ENCODE data around the gene ADCY9.

ADCY9 gene

GRCh38 chr16:4071686-4072561 lies 44.3 kb downstream of the ADCY9 start:
- no peak for TF ChIP-seq CTCF (conservative IDR thresholded peaks at IDR 0.05)
- no peak overlapping the region for H3K27ac ChIP-seq

- no peak overlapping the region for H3K27ac ChIP-seq
- no peak for TF ChIP-seq CTCF (conservative IDR thresholded peaks at IDR 0.05)
Observed at GRCh38 chr16:4070936-4071335, 45.3 kb downstream of the ADCY9 start.

- TF ChIP-seq CTCF (conservative IDR thresholded peaks at IDR 0.05) = no peak
- H3K27ac ChIP-seq = no peak overlapping the region
Observed at GRCh38 chr16:4067262-4068001, 48.8 kb downstream of the ADCY9 start.

- no peak for TF ChIP-seq CTCF (conservative IDR thresholded peaks at IDR 0.05)
- H3K27ac ChIP-seq = no peak overlapping the region
Observed at GRCh38 chr16:4064950-4065352, 51.3 kb downstream of the ADCY9 start.

- no peak overlapping the region for H3K27ac ChIP-seq
- TF ChIP-seq CTCF (conservative IDR thresholded peaks at IDR 0.05) = no peak
Observed at GRCh38 chr16:4062212-4062802, 53.9 kb downstream of the ADCY9 start.

GRCh38 chr16:4060823-4061222 lies 55.4 kb downstream of the ADCY9 start:
- H3K27ac ChIP-seq = peak overlapping the region; percentile 34; the same call in 1 of the 2 replicates
- TF ChIP-seq CTCF (conservative IDR thresholded peaks at IDR 0.05) = no peak

GRCh38 chr16:4060009-4060408 lies 56.2 kb downstream of the ADCY9 start:
- no peak for TF ChIP-seq CTCF (conservative IDR thresholded peaks at IDR 0.05)
- peak overlapping the region; percentile 34 for H3K27ac ChIP-seq
